T47D (cell line): ENCODE measurements around the gene RPS15.
"Not testable (repeated sequence)": the region's sequence is repeated elsewhere in the genome, so short reads cannot be mapped to it uniquely, and the experiment has no call there.

ENCODE experiments used
- DNase-seq, 2 experiments: peaks; one replicate each; pipeline versions ENCODE4 v3.0.0 to v3.0.0-alpha.2; 2011 to 2012; ENCODE audit warnings: low read depth in 1 of 2, low spot score in 1 of 2
- JUND ChIP-seq: IDR thresholded peaks from 2 replicates; pipeline ENCODE4 v1.6.1; 2012; ENCODE audit warnings: low read depth
- in situ Hi-C: cut with HindIII; loops from 2 replicates; pipeline ENCODE4 v1.10.0; 2016; ENCODE audit warnings: low sequenced_read_pairs, low pct_unique_long_range_greater_than_20kb

Gene RPS15

GRCh38 chr19:1435378-1435989, 2.7 kb upstream of the RPS15 start:
- no peak for DNase-seq
- in situ Hi-C loops = no loop called here
- no peak for TF ChIP-seq JUND

GRCh38 chr19:1437609-1438008, 587 bp upstream of the RPS15 start:
- in situ Hi-C loops = no loop called here
- DNase-seq = no peak
- no peak for TF ChIP-seq JUND

DNA sequence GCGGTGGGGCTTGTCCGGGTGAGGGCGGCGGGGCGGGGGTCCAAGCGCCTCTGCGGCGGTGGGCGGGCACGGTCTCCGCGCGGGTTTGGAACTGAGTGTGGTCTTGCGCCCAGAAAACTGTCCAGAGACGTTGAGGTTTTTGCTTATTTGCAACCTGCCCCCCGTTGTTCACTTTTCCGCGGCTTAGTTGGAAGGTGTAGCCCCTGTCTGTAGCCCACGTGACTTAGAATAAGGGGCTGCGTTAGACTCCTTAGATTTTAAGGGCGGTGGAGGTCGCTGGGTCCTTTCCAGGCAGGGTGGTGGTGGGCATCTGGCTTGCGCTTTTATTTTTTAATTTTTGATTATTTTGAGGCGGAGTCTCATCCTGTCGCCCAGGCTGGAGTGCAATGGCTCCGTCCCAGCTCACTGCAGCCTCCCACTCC, 748 bp downstream of the RPS15 start:
- in situ Hi-C loops = no loop called here
- DNase-seq = no peak
- TF ChIP-seq JUND = no peak

GRCh38 chr19:1439525-1440417, 1.6 kb downstream of the RPS15 start:
- DNase-seq, in situ Hi-C loops: not testable (repeated sequence)

DNA sequence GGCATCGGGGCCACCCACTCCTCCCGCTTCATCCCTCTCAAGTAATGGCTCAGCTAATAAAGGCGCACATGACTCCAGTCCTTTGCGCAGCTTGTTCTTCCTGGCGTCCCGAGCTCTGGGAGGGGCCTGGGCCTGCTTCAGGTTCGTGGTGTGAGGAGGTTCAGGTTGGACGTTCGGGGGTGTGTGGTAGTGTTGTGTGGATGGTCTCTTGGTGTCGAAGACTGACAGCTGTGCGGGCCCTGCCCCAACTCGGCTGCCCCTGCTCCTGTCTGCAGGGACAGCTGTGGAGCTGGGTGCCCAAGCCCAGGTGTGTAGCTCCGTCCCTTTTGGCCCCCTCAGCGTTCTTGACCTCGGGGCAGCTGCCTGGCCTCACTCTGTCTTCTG, 2.2 kb downstream of the RPS15 start:
- no peak for TF ChIP-seq JUND
- in situ Hi-C loops = no loop called here
- DNase-seq = no peak

GRCh38 chr19:1441022-1441426, 2.8 kb downstream of the RPS15 start:
- in situ Hi-C loops = no loop called here
- DNase-seq = no peak
- TF ChIP-seq JUND = no peak

GRCh38 chr19:1441677-1442438, 3.7 kb downstream of the RPS15 start:
- no peak for TF ChIP-seq JUND
- in situ Hi-C loops = no loop called here
- no peak for DNase-seq

- no peak for TF ChIP-seq JUND
- in situ Hi-C loops = no loop called here
- DNase-seq = peak; percentile 70 to 85
Observed at GRCh38 chr19:1445185-1445931, 7.2 kb downstream of the RPS15 start.

GRCh38 chr19:1445932-1446712, 7.9 kb downstream of the RPS15 start:
- peak; percentile 51 to 66 for DNase-seq
- no peak for TF ChIP-seq JUND
- in situ Hi-C loops = no loop called here

GRCh38 chr19:1446713-1447481, 8.7 kb downstream of the RPS15 start:
- peak in 1 of 2 experiments; percentile 36 for DNase-seq
- TF ChIP-seq JUND = no peak
- in situ Hi-C loops = no loop called here

DNA sequence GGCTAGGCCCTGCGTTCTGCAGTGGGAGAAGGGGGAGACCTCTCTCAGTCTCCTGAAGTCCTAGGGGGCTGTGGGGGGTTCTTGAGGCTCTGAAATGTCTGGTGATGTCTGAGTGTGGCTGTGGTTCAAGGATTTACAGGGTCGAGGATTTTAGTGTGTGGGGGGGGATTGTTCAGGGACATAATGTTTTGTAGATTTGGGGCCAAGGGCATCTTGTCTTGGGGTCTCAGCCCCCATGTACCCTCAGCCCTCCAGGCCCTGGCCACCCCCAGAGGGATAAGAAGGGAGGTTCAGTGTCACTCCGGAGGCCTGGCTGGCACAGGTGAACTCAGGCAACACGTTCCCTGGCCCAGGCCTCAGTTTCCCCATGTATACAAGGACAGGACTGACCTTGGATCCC, 9.3 kb downstream of the RPS15 start:
- in situ Hi-C loops = no loop called here
- no peak for TF ChIP-seq JUND
- DNase-seq = no peak
